Activated naive CD4-positive, alpha-beta T cell treated with Interleukin-2 at 50 U/mL for 16 hours (primary cell): ENCODE measurements around the gene MAP2K3.

Experiments used
- DNase-seq: peaks from one replicate; pipeline ENCODE4 v3.0.0-alpha.2; 2020

MAP2K3 gene

GRCh38 chr17:21252796-21253645 is 31.5 kb upstream of the MAP2K3 start, which contains the start of gene NATD1:
Gene NATD1 (minus strand): TSS chr17:21253410. CDS start chr17:21253264, 146 bp downstream.
- DNase-seq: peak; percentile 80

- DNase-seq: no peak
These were observed 30.7 kb upstream of the MAP2K3 start for GRCh38 chr17:21253646-21254441.

- no peak for DNase-seq
These were observed 25.9 kb upstream of the MAP2K3 start for GRCh38 chr17:21258593-21258992.

- DNase-seq: no peak
These were observed 22.1 kb upstream of the MAP2K3 start for GRCh38 chr17:21262259-21262993.

DNA sequence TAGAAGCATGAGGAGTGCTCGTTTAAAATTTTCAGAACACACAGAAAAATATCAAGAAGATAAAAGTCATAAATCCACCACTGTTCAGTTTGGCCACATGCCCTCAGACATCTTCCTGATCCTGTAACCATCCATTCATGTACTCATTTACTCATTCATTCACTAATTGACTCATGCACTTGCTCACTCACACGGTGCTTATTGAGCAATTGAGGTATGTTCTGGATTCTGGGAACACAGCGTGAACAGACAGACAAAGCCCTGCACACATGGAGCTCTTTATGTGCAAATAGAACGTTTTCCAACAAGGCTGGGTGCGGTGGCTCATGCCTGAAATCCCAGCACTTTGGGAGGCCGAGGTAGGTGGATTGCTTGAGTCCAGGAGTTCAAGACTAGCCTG is 21.1 kb upstream of the MAP2K3 start:
- no peak for DNase-seq

DNA sequence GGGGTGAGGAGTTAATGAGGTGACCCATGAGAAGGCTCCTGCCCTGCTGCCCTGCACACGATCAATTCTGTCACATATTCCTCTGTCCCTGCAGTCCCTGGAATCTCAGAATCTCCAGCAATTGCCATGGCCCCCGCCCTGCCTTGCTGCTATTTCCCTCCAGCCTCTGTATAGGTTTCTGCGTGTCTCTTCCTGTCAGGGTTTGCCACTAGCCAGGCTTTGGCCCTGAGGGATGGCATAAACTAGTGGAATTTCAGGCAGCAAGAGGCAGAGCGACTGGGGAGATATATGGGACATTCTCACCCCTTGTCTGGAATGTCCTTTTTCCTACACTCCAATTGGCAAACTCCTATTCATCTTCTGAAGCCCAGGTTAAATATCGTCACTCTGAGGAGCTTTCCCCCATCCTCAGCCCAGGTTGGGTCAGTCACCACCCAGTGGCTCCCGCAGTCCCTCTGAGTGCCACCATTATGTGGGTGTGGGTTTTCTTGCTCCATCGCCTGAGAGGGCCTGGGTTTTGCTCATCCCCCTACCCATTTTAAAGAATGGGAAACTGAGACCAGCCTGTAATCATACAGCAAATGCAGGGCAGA is 15.8 kb upstream of the MAP2K3 start:
- no peak for DNase-seq

DNA sequence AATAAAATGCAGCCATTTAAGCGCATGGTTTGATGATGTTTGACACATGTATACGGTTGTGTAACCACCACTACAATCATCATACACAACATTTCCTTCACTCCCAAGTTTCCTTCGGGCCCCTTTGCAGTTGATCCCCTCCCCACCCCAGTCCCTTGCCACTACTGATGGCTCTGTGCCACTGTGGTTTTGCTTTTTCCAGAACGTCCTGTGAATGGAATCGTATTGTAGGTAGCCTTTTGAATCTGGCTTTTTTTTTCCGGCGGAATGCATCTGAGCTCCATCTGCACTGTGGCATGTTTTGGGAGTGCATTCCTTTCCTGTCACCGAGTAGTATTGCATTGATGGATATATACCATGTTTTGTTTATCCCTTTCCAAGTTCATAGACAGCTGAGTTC is 15.1 kb upstream of the MAP2K3 start:
- no peak for DNase-seq

- no peak for DNase-seq
These were observed 12.9 kb upstream of the MAP2K3 start for GRCh38 chr17:21271454-21272183.

GRCh38 chr17:21272250-21272649 is 12.3 kb upstream of the MAP2K3 start:
- DNase-seq: no peak

DNA sequence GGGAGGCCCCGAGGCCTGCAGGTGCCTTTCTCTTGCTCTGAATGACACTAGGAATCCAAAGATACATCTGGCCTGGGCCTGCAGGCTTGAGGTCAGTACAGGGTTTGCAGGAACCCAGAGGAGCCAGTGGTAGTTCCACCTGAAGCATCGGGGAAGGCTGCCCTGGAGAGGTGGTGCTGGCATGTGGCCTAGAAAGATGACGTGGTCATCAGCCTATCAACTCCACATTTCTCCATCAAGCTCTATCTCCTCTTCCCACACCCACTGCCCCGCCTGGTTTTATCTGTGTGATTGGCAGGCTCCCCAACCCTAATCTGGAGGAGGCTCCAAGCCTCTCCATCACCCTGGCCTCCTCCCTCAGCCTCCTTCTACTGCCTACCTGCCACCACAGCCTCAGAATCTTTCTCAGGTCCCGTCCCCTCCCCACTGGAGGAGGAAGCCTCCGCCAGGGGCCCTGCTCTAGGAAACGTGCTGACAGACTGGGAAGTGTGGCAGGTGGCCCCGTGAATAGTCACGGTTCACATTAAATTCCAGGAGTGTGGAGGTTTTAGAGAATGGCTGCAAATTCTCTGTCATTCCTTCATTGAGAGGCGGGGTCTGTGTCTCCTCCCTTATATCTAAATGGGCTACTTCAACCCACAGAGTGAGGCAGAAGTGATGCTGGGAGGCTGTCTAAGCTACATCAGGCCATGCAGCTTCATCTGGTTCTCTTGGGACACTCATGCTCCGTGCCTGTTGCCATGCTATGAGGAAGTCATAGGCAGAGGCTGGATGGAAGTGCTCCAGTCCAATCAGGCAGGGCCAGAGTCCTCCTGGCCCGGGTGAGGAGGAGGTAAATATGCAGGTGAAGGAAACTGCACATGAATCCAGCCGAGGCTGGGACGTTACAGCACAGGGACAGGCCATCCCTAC is 11.4 kb upstream of the MAP2K3 start:
- no peak for DNase-seq

DNA sequence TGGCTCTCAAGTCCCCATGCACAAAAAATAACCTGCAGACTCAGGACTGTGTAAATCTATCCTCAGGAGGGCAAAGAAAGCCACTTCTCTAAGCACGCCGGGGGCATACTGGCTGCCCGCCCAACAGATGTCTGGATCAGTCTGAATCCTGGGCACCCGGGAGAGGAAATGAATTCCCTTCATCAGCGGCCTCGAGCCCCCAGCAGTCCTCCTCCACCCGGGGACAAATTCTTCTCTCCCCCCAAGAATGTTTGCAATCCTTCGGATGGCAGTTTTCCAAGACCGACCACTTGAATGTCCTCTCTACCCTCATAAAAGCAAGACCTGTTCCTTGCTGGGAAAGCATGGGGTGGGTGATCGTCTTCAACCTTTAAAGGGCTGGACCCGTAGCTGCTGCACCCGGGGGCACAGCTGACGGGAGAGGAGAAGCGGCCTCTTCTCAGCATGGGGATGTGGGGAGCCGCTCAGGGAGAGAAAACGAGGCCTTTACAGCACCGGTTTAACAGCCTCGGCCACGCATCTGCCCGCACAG is 9.4 kb upstream of the MAP2K3 start:
- DNase-seq: no peak

- peak; percentile 97 for DNase-seq
These were observed 8.8 kb upstream of the MAP2K3 start for GRCh38 chr17:21275579-21276263.

- no peak for DNase-seq
These were observed 8.3 kb upstream of the MAP2K3 start for GRCh38 chr17:21276264-21276588.

DNA sequence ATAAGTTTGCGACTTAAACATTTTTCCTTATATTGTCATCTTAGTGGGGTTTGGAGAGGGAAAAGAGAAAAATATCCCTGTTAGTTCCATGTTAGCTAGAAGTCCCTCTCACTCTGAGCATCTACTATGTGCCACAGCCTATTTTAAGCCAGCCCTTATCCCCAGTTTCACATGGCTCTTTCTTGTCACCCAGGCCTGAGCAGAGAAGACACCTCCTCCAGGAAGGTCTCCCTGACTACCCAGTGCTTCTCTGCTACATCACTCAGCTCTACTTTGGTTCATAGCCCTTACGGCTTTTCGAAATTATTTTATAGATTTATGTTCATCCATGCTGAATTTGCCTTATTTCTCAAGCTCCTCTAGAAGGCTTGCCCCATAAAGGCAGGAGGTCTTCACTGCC is 7.2 kb upstream of the MAP2K3 start:
- DNase-seq: no peak

GRCh38 chr17:21278450-21279197 is 5.9 kb upstream of the MAP2K3 start:
- DNase-seq: peak; percentile 37

DNA sequence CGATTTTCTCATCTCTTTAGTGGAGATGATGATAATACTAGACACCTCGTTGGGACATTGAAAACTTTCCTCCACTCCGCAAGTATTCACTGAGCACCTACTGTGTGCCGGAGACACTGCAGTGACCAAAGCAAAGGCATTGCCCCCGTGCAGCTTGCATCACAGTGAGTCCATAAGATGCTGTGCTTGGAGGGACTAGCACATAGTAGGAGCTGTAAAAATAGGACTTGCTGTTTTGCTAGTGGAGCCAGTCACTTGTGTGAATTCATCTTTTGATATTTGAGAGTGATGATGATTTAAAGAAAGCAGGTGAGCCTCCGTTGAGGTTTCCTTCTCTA is 5.3 kb upstream of the MAP2K3 start:
- no peak for DNase-seq

GRCh38 chr17:21279582-21279981 is 4.9 kb upstream of the MAP2K3 start:
- no peak for DNase-seq

- peak; percentile 91 for DNase-seq
These were observed 4.4 kb upstream of the MAP2K3 start for GRCh38 chr17:21280081-21280518.

GRCh38 chr17:21282231-21282630 is 2.3 kb upstream of the MAP2K3 start:
- no peak for DNase-seq

- no peak for DNase-seq
These were observed 1.7 kb upstream of the MAP2K3 start for GRCh38 chr17:21282850-21283249.
